Fibroblast of pulmonary artery (primary cell): ENCODE results near the gene FAM221B.
A peak's percentile ranks its signal among the peaks of the same experiment; 100 is the strongest.

Experiments
- DNase-seq: peaks from one replicate; pipeline ENCODE4 v3.0.0-alpha.2; 2010; ENCODE audit warnings: low read depth
- H3K4me3 ChIP-seq: replicated peaks from 2 replicates; pipeline ENCODE4 v1.5.1; 2011; ENCODE audit warnings: low read depth, mild to moderate bottlenecking, control low read depth, low read length, moderate library complexity
- CTCF ChIP-seq: IDR thresholded peaks from 2 replicates; pipeline ENCODE4 v1.5.1; 2011; ENCODE audit warnings: mild to moderate bottlenecking, control low read depth, low read length, inconsistent platforms; ENCODE audit errors: missing control alignments

The FAM221B gene

GRCh38 chr9:35800530-35800929 is 28.0 kb downstream of the FAM221B start:
- H3K4me3 ChIP-seq: no peak overlapping the region
- no peak for TF ChIP-seq CTCF
- no peak for DNase-seq

- H3K4me3 ChIP-seq: no peak overlapping the region
- TF ChIP-seq CTCF: no peak
- peak; percentile 29 for DNase-seq
These were observed 29.7 kb downstream of the FAM221B start for GRCh38 chr9:35798658-35799374.

- no peak overlapping the region for H3K4me3 ChIP-seq
- DNase-seq: no peak
- TF ChIP-seq CTCF: no peak
These were observed 31.0 kb downstream of the FAM221B start for GRCh38 chr9:35797311-35798109.

- TF ChIP-seq CTCF: no peak
These were observed 32.8 kb downstream of the FAM221B start for GRCh38 chr9:35795695-35796094.

GRCh38 chr9:35793461-35793860 is 35.1 kb downstream of the FAM221B start:
- no peak for DNase-seq
- H3K4me3 ChIP-seq: peak overlapping the region; percentile 27
- no peak for TF ChIP-seq CTCF

More at GRCh38 chr9:35795695-35796094, 32.8 kb downstream of the FAM221B start:
- DNase-seq: no peak
- H3K4me3 ChIP-seq: no peak overlapping the region

- H3K4me3 ChIP-seq: peak overlapping the region; percentile 27
- DNase-seq: no peak
- TF ChIP-seq CTCF: no peak
These were observed 35.7 kb downstream of the FAM221B start for GRCh38 chr9:35792826-35793225.
